Activated CD4-positive, alpha-beta T cell treated with anti-CD3 and anti-CD28 coated beads, Interleukin-2, amount 50 U/mL, for 16 hours (primary cell): ENCODE data around the gene BANP.
"Not testable (repeated sequence)": the region's sequence is repeated elsewhere in the genome, so short reads cannot be mapped to it uniquely, and the experiment has no call there.

Source experiments
- DNase-seq: peaks from one replicate; pipeline ENCODE4 v3.0.0-alpha.2; 2020

Gene BANP

DNA sequence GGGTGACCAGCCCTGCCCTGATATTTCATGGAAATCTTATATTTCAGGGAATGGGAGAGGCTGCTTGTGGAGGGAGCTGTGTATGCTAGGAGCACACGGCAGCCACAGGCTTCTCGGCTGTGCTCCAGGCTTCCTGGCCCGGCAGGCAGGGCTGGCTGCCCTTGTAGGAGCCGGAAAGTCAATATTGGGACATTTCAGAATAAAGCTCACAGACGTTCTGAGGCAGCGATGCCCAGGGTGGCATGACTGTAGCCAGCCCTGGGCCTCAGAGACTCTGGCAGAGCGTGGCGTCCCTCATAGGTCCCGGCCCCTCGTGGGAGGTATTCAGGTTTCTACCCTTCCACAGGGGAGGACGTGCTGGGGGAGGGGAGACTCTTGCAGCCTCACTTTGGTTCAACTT lies 65.7 kb downstream of the BANP start:
- DNase-seq = no peak

DNA sequence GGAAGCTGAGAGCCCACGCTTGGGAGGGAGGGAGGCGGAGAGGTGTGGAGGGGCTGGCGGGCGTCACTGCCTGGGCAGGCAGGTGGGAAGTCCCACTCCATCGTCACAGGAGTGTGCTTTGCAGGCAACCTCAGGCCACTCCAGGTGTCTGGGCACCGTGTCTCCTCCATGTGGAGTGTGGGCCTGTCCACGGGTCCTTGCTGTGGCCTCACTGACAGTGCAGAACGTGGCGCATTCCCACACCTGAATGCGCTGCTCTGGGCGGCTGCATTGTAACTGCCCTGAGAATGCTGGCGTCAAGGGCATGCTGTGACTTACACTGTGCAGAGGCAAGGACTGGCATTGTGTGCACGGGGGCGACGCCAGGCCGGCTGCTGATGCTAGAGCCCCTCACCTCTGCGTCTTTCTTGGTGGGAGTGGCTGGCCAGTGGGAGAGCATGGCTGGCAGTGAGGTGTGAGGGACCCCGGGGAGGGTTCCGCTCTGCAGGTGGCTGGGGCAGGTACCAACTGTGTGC lies 66.4 kb downstream of the BANP start:
- DNase-seq = no peak

DNA sequence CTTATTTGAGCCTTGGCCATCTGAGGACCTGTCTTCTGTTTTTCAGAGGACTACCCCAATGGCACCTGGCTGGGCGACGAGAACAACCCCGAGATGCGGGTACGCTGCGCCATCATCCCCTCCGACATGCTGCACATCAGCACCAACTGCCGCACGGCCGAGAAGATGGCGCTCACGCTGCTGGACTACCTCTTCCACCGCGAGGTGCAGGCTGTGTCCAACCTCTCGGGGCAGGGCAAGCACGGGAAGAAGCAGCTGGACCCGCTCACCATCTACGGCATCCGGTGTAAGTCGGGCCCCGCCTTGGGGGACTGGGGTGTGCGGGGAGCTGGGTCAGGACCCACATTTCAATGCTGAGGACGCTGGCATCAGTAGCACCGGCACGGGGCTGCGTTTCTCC lies 67.1 kb downstream of the BANP start:
- not testable (repeated sequence) for DNase-seq

DNA sequence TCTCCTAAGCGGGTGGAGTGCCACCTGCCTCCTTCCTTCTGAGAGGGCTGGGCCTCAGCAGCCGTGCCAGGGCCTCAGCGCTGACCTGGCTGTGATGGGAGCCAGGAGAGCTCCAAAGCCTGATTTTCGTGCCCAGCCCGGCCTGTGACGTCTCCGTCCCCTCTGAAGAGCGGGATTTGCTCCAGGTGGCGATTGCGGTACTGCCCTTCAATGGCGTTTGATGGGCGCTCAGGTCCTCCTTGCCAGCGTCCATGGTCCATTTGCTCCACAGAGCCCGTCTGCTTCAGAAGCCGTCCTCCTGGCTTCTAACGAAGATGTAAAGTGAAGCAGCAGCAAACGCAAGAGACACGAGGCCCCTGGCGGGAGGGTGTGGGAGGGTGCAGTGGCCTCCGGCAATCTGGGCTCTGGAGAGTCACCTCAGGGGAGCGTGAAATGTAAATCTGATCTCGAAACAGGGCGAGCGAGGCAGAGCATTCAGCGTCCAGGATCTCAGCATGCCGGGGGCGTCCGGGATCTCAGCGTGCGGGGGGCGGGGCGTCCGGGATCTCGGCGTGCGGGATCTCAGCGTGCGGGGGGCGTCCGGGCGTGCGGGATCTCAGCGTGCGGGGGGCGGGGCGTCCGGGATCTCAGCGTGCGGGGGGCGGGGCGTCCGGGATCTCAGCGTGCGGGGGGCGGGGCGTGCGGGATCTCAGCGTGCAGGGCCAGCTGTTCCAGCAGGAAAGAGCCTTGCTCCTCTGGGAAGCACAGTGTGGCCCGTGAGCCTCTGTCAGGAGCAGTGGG lies 68.0 kb downstream of the BANP start:
- DNase-seq = not testable (repeated sequence)

DNA sequence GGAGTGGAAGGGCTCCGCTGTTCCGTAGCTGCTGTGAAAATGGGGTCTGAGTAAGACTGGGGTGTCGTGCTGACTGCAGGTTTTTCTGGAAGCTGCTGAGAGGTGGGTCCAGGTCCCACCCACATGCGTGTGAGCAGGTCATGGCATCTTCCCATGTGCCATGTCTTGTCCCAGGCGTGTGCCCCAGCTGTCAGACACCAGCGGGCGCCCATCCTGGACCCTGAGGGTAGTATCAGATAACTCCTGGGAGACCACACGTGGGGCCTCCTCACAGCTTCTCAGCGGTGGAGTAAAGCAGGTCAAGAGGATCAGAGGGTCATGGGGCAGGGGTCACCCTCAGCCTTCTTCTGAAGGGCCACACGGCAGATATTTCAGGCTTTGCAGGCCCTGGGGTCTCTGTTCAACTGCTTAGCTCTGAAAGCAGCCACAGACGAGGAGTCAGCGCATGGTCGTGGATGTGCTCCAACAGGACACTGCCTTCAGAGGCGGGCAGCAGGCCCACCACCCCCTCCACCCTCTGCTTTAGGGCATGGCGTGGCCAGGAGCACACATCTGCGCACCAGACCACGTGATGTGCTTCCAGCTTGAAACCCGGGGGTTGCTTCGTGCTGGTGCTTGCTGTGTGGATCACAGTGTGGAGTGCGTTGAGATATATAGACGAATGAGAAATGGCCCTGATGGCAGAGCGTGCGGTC lies 68.7 kb downstream of the BANP start:
- DNase-seq = no peak

DNA sequence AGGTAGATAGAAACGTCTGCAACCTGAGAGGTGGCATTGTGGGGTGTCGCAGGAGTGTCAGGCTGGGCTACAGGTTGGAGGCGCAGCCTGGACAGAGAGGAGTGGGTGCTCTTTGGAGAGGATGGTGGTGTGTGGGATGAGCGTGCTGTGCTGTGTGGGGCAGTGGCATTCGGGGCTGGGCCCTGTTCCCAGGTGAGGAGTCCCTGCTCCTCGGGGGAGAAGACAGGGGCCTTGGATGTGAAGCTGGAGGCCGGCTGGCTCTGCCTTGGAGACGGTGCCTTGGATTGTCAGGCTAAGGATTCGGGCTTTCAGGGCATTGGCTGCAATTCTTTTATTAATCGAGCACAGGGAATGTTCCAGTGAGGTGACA lies 69.3 kb downstream of the BANP start:
- no peak for DNase-seq

DNA sequence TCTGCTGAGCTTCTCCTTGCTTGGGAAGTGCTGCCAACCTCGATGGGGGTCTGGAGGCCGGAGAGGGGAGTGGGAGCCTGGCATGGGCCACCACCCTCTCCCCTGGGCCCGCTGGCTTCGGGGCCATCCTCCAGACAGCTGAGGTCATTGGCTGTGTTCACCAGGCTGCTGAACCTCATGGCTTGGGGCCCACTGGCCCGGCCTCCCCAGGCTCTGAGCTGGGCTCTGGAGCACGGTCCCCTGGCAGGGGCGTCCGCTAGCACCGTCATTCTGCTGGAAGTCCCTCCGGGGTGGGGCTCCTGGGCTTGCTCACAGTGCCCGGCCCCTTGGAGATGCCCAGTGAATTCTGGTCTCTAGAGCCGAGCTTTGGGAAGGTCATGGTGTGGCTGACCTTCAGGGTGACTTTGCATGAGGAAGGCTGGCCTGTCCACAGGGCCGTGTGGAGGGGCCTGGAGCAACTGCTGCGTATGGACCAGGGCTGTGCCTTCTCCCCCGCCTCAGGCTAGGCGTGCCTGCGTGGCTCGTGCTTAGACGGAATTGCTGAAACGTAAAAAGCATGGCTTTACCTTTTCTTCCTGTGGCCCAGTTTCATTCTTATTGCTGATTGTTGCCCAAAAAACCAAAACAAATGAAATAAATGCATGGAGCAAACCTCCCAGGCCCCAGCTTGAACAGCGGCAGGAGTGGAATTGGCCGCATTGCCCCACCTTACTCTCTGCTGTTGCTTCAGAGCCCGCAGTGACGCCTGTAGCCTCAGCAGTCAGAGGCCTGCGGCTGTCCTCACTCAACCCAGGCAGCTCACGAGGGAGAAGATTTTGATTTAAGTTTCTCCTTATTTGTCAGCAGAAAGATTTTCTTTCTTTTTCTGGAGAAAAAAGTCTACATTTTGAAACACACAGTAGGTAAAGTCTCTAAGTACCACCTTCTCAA lies 70.1 kb downstream of the BANP start:
- not testable (repeated sequence) for DNase-seq

DNA sequence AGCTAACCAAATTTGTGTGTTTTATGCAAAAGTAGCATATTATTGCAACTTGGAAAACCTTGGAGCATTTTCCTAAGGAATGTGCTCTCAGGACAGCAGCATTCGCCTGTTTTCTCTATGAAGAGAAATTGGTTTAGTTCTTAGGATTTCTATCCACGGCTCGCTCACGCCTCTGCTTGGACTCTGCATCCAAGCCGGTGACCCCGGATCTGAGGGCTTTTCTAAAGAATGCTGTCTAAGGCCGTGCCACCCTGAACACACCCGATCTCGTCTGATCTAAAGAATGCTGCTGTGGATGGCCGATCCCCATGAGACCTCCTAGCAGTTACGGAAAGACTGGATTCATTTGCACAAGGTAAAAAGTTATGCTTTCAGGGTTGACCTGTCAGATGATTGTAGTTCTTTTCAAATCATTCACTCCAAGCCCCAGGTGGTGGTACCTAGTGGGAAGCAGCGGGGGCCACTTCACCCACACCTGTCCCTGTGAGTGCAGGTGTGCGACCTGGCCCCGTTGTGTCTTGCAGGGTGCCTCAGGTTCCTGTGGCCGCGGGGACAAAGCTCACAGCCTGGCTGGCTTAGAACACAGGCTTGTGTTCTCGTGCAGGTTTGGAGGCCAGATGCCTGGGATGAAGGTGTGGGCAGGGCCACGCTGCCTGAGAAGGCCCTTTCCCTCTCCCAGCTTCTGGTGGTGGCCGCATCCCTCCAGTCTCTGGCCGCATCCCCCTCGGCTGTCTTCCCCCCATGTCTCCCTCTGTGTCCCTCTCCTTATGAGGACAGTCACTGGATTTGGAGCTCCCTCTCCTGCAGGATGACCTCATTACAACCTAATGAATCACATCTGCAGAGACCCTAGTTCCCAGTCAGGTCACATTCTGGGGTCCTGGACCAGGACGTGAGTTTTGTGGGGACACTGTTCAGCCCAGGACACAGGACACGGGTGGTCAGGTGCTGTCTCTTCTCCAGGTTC lies 71.1 kb downstream of the BANP start:
- DNase-seq = no peak

DNA sequence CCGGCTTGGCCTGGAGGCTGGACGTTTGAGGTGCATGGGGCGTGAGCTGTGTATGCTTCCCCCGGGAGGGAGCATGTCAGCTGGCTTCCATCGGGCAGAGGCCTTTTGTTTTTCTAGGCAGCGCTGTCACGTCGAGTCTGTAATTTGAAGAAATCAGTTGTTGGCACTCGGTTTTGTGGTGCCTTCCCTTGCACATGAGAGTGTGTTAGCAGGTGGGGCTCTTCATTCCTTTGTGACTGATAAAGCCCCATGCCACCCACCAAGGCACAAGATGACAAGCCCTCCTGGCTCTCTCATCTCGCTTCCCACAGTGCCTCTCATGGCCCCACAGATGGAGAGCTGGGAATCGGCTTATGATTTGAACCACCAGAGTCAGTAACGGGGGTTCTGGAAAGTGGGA lies 72.1 kb downstream of the BANP start:
- DNase-seq = no peak

DNA sequence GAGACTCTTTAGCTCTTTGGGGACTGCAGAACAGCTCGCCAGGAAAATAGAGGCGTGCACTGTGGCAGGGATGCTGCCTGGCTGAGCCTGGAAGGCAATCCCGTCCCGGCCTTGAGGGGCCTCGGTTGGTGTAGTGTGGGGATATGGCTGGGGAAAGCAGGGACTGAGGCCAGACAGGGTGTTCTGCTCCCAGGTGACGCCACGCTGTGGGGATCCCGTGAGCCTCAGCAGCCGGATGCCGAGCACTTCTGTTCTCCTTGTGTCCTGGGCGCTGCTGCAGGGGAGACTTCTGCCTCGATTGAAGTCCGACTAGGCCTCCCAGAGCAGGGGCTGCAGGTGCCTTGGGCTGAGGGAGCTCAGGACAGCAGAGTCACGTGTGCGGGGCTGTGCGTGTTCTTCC lies 72.6 kb downstream of the BANP start:
- DNase-seq = no peak

DNA sequence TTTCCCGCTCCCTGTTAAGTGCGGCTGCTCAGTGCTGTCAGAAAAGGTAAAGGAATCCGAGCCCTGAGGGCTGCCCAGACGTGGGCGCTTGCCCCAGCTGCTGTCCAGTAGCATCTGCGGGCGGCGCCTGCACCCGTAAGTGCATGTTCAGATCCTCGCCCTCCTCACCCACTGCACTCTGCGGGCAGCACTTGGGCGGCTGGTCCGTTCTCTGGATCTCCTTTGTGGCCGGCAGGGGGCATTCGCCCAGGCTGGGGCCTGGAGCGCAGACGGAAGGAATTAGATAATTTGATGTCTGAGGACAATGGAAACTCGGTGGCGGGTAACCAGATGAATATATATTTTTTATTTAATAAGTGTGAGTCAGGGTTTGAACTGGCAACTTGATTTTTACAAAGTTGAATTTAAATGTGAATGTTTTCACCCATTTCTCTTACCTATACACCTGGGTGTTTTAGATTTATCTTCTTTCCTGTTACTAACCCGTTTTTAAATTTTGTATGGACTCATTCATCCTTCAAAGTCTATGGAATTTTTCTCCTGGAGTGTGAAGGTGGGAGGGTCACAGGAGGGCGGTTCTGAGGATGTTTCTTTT lies 73.4 kb downstream of the BANP start:
- not testable (repeated sequence) for DNase-seq

DNA sequence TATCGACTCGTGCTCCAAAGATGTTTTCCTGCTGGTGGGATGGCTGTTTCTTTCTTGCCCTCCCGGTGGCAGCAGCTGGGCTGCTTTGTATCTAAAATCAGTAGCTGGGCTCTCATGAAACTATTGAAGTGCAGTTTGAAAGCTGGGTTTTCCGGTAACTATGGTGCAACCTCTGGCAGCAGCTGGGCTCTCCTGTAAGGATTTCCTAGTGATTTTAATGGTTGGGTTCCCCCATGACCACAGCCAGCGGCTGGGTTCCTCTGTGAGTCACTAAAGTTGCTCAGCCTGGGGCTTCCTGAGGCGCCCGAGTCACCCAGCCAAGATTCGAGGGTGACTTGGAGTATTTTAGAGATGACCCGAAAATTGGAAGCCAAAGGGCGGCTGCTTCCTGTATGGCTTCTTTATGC lies 73.9 kb downstream of the BANP start:
- peak; percentile 27 for DNase-seq

DNA sequence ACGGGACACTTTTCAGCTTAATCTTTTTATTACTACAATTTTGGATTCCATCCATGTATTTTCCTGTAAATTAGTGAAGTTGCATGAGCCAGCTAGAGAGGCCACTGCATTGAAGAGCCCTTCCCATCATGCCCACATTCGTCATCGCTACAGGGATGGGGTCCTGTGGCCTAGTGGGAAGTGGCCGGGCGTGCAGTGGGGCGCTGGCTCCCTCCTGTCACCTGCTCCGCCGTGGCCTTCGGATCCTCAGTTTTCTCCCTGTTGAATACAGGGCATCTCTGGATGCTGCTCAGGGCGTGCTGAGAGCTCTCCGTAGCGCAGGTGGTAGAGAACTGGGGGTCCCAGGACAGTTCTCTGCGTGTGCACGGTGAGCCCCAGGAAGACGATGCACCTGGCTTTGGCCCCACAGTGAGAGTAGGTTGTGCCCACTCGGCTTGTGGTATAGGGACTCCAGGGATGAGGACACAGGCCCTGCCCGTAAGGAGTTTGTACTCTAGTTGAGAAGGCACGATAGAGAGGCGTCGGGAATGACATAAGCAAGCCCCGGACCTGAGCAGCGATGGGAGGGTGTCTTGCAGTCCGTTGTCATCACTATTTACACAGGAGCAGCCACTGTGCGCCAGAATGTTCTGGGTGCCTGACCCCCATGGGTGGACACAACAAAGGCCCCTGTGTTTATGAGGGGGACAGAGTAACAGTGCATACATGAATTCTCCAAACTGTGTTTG lies 74.8 kb downstream of the BANP start:
- not testable (repeated sequence) for DNase-seq

DNA sequence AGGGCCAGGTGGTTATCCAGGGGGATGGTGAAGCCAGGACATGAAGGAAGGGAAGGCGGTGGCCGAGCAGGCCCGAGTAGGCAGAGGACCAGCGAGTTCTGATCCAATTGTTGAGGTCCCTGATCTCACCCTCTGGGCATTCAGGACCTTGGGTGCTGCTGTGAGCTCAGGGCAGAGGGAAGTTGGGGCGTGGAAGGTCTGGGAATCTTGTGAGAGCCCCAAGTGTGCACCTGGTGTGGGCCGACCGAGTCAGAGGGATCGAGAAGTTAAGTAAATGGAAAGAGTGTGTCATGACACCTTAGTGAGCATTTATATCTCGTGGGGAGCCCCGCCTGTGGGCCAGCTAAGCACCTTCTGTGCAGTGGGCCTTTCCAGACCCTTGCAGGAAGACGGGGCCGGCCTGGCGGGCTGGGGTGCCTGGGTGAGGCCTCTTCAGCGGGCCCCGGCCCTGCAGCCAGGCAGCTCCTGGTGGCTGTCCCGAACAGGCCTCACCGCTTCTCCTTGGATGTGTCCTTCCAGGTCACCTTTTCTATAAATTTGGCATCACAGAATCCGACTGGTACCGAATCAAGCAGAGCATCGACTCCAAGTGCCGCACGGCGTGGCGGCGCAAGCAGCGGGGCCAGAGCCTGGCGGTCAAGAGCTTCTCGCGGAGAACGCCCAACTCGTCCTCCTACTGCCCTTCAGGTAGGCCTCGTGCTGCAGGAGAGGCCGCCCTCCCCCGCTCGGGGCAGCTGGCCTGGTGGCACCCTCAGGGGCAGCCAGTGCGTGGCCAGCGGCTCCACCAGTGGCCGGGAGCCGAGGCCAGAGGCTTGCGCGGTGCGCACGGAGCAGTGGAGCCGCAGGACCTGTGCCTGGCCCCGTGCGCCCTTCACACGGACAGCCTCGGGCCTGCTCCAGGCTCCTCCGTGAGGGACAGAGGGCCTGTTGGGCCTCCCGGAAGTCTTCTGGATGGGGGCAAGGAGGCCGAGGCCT lies 76.0 kb downstream of the BANP start:
- DNase-seq = no peak

DNA sequence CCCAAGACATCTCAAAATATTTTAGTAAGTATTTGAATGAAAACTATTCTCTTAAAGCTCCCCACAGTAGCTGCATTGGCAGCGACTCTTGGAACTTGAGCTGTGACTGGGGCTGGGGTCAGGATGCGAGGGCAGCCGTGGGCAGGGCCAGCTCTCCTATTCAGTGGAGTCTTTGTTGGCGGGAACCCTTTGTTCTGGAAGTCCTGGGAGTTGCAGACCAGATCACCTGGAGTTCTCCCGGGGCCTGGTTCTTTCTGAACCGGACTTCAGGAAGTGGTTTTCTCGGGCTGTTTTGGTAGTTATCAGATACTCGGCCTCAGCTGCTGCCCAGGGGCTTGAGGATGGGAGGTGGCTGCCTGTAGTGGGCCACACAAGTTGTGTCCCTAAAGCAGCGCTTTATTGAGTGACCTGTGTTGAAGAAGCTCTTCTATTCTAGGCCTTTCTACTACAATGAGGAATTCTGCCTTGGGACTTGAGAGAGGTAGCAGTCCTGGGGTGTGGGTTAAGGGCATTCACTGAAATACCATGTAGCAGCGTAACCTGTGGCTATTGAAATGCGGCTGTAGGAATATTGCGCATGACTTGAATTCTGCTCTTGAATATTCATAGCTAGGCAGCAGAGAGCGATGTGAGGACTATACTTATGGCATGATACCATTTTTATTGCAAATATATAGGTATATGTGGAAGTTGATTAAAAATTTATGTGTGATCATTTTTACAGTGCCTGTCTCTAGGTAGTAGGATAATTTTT lies 77.1 kb downstream of the BANP start:
- not testable (repeated sequence) for DNase-seq

DNA sequence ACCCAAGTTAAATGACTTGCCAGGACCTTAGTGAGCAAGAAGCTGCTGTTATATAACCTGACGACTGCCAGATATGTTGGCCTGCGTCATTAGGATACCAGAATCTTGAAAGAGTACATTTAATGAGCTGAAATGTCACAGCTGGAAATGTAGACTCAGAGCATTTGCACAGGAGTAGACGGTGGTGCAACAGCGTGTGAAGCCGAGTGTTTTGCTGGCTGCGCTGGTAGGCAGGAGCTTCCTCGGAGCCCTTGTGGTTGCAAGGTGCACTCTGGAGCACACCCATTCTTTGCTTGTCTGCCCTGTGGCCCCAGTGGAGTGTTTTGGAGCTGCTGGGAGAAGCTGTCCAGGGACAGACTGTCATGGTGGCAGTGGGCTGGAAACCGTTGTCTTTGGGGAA lies 79.3 kb downstream of the BANP start:
- DNase-seq = no peak

DNA sequence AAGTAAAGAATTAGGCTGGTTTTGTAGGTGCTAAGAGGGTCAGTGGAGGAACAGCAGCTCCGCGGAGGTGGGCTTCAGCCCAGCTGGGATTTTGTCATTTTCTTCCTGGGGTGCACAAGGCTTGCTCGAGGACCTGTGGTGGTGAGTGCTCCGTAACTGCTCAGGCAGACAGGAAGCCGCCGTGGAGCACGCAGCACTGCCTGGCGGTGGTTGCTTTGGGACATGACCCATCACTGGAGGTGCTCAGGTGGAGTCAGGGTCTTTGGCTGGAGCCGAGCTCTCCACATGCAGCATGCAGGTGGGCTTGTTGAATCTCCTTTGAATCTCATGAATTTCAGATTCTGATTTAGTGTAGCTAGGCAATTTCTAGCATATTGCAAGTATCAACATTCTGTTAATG lies 79.7 kb downstream of the BANP start:
- not testable (repeated sequence) for DNase-seq

DNA sequence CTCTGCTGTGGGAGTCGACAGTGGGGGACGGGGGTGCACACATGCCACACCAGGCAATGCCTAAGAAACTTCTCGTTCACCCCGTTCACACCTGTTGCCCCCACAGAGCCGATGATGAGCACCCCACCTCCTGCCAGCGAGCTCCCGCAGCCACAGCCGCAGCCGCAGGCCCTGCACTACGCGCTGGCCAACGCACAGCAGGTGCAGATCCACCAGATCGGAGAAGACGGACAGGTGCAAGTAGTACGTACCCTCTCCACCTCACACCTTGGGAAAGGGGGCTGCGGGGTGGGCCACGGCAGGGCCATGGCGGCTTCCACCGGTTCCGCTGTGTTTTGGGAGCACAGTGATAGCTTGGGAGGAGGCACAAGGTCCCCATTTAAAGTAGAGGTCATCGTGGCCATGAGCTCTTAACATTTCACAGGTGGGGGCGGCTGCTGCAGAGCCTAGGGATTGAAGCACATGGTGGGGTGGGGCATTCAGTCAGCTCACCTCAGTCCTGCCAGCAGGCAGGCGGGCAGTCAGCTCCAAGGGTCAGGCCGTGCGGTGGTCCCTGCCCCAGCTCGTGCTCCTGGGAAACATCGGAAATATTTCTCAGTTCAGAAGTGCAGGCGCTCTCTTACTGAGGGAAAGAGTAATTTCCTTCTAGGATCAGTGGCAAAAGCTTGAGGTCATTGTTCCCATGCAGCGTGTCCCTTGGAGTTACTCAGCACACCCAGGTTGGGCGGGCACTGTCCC lies 81.9 kb downstream of the BANP start:
- DNase-seq = not testable (repeated sequence)
